WI38 (cell line): Measurements from ENCODE around the gene RNF4.
"Not testable (repeated sequence)": the region's sequence is repeated elsewhere in the genome, so short reads cannot be mapped to it uniquely, and the experiment has no call there.

Experiments used
- H3K4me3 ChIP-seq: 2 replicates; pipeline ENCODE4 v1.5.1; 2011; ENCODE audit warnings: low read depth, mild to moderate bottlenecking, control low read depth, low read length
- CTCF ChIP-seq: IDR thresholded peaks from 2 replicates; pipeline ENCODE4 v1.5.1; 2012; ENCODE audit warnings: low read depth, mild to moderate bottlenecking, control low read depth, low read length

Gene RNF4

GRCh38 chr4:2511645-2512131 lies 42.8 kb downstream of the RNF4 start:
- no peak for TF ChIP-seq CTCF
- no peak overlapping the region for H3K4me3 ChIP-seq

GRCh38 chr4:2512396-2513135 lies 43.7 kb downstream of the RNF4 start:
- TF ChIP-seq CTCF = no peak
- no peak overlapping the region for H3K4me3 ChIP-seq

GRCh38 chr4:2514193-2514592 lies 45.3 kb downstream of the RNF4 start:
- not testable (repeated sequence) for H3K4me3 ChIP-seq

GRCh38 chr4:2514944-2515343 lies 46.0 kb downstream of the RNF4 start:
- not testable (repeated sequence) for H3K4me3 ChIP-seq

GRCh38 chr4:2515830-2516550 lies 47.1 kb downstream of the RNF4 start:
- TF ChIP-seq CTCF = no peak
- no peak overlapping the region for H3K4me3 ChIP-seq

- H3K4me3 ChIP-seq = no peak overlapping the region
- no peak for TF ChIP-seq CTCF
These were observed 47.7 kb downstream of the RNF4 start for GRCh38 chr4:2516635-2517034.

GRCh38 chr4:2526559-2526958 lies 57.7 kb downstream of the RNF4 start:
- H3K4me3 ChIP-seq = no peak overlapping the region
- no peak for TF ChIP-seq CTCF

- TF ChIP-seq CTCF = no peak
- peak overlapping the region; percentile 69 for H3K4me3 ChIP-seq
These were observed 66.0 kb downstream of the RNF4 start for GRCh38 chr4:2534904-2535375.
